ENCODE results near the gene EPB41.

GRCh38 chr1:28886731-28887418, 27.5 kb upstream of the EPB41 start:
- TF ChIP-seq EZH2 (IDR thresholded peaks at IDR 0.05; ENCODE audit: borderline replicate concordance, low read depth, low read length, severe bottlenecking) (no peak), POLR2AphosphoS5 (IDR thresholded peaks at IDR 0.05; ENCODE audit: insufficient read depth, low read depth, low read length) (no peak), CTCF (IDR thresholded peaks at IDR 0.05; ENCODE audit: extremely low read depth in 1 of 2, insufficient read depth in 1 of 2, low read depth in 1 of 2, low read length in 2 of 2) (no peak), POLR2A (IDR thresholded peaks at IDR 0.05; ENCODE audit: low read depth, low read length) (no peak), JUN (IDR thresholded peaks at IDR 0.05; ENCODE audit: borderline replicate concordance, insufficient read depth, insufficient read length, low read depth) (peak; percentile 16), MYC (IDR thresholded peaks at IDR 0.05; ENCODE audit: low read depth, low read length) (no peak), GATA2 (IDR thresholded peaks at IDR 0.05; ENCODE audit: insufficient read depth, insufficient read length, low read depth, low read length) (no peak), FOS (IDR thresholded peaks at IDR 0.05; ENCODE audit: borderline replicate concordance, insufficient read depth, low read length) (no peak)
- TF ChIP-seq, protein P1, sequence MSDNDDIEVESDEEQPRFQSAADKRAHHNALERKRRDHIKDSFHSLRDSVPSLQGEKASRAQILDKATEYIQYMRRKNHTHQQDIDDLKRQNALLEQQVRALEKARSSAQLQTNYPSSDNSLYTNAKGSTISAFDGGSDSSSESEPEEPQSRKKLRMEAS (IDR thresholded peaks at IDR 0.05; ENCODE audit: insufficient read depth, insufficient read length) = peak; percentile 32

Data from endothelial cell of umbilical vein (primary cell).